ENCODE measurements around the gene CRIP2. TPM values are rescaled to one million over a fixed set of nuclear protein-coding genes. Genes with fewer than 3 reads are reported as not detected.

The CRIP2 gene
- polyA plus RNA-seq, 1 donor from 2014 or later: 214 TPM

- H3K9me3 ChIP-seq (ENCODE audit: low read length): no peaks in the 10 kb centered on the region
- H3F3A ChIP-seq (ENCODE audit: insufficient read depth, low read length, poor library complexity, severe bottlenecking): no peaks in the 10 kb centered on the region
- H2AFZ ChIP-seq (ENCODE audit: low read depth, low read length): no peak overlapping the region
- no peaks in the 10 kb centered on the region for H4K20me1 ChIP-seq (ENCODE audit: insufficient read depth)
- H3K79me2 ChIP-seq (replicated peaks; ENCODE audit: insufficient read depth, low read length): peaks cover 39% of the 10 kb centered on the region
- no peaks in the 10 kb centered on the region for H3K27me3 ChIP-seq (ENCODE audit: insufficient read depth, low read depth, low read length)
- no peak overlapping the region for H3K4me2 ChIP-seq (ENCODE audit: low read length)
- no peak for TF ChIP-seq POLR2AphosphoS5 (IDR thresholded peaks at IDR 0.05)
- TF ChIP-seq, protein P1, sequence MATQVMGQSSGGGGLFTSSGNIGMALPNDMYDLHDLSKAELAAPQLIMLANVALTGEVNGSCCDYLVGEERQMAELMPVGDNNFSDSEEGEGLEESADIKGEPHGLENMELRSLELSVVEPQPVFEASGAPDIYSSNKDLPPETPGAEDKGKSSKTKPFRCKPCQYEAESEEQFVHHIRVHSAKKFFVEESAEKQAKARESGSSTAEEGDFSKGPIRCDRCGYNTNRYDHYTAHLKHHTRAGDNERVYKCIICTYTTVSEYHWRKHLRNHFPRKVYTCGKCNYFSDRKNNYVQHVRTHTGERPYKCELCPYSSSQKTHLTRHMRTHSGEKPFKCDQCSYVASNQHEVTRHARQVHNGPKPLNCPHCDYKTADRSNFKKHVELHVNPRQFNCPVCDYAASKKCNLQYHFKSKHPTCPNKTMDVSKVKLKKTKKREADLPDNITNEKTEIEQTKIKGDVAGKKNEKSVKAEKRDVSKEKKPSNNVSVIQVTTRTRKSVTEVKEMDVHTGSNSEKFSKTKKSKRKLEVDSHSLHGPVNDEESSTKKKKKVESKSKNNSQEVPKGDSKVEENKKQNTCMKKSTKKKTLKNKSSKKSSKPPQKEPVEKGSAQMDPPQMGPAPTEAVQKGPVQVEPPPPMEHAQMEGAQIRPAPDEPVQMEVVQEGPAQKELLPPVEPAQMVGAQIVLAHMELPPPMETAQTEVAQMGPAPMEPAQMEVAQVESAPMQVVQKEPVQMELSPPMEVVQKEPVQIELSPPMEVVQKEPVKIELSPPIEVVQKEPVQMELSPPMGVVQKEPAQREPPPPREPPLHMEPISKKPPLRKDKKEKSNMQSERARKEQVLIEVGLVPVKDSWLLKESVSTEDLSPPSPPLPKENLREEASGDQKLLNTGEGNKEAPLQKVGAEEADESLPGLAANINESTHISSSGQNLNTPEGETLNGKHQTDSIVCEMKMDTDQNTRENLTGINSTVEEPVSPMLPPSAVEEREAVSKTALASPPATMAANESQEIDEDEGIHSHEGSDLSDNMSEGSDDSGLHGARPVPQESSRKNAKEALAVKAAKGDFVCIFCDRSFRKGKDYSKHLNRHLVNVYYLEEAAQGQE (IDR thresholded peaks at IDR 0.05; ENCODE audit: borderline replicate concordance): no peak
- TF ChIP-seq MXI1 (conservative IDR thresholded peaks at IDR 0.05; ENCODE audit: poor library complexity, severe bottlenecking): no peak
- TF ChIP-seq RAD21 (conservative IDR thresholded peaks at IDR 0.05): no peak
- TF ChIP-seq EZH2 (IDR thresholded peaks at IDR 0.05; ENCODE audit: borderline replicate concordance, insufficient read depth, low read length, poor library complexity, severe bottlenecking): no peak
- H3K36me3 ChIP-seq (ENCODE audit: insufficient read depth, low read length): no peaks in the 10 kb centered on the region
- no peaks in the 10 kb centered on the region for H3K9me2 ChIP-seq (ENCODE audit: insufficient read depth, low read length)
- no peak overlapping the region for H3K27ac ChIP-seq (ENCODE audit: low read length)
- H3K9ac ChIP-seq (ENCODE audit: low read length): no peak overlapping the region
- H3K4me3 ChIP-seq (ENCODE audit: low read length): no peak overlapping the region
Measured at GRCh38 chr14:105425823-105426247, 48.8 kb upstream of the CRIP2 start.

GRCh38 chr14:105426416-105427130, 48.0 kb upstream of the CRIP2 start:
- Histone ChIP-seq H3K27ac (ENCODE audit: low read length) (no peak overlapping the region), H3K9ac (ENCODE audit: low read length) (no peak overlapping the region), H3K9me3 (ENCODE audit: low read length) (no peaks in the 10 kb centered on the region), H3K9me2 (ENCODE audit: insufficient read depth, low read length) (no peaks in the 10 kb centered on the region), H3F3A (ENCODE audit: insufficient read depth, low read length, poor library complexity, severe bottlenecking) (no peaks in the 10 kb centered on the region), H3K79me2 (replicated peaks; ENCODE audit: insufficient read depth, low read length) (peaks cover 39% of the 10 kb centered on the region), H2AFZ (ENCODE audit: low read depth, low read length) (no peak overlapping the region), H3K36me3 (ENCODE audit: insufficient read depth, low read length) (no peaks in the 10 kb centered on the region), H3K4me3 (ENCODE audit: low read length) (no peak overlapping the region), H3K4me2 (ENCODE audit: low read length) (no peak overlapping the region), H4K20me1 (ENCODE audit: insufficient read depth) (no peaks in the 10 kb centered on the region), H3K27me3 (ENCODE audit: insufficient read depth, low read depth, low read length) (no peaks in the 10 kb centered on the region)
- TF ChIP-seq TAF1 (IDR thresholded peaks at IDR 0.05; ENCODE audit: low read depth): no peak
- no peak for TF ChIP-seq CTCF (IDR thresholded peaks at IDR 0.05; ENCODE audit: poor library complexity, severe bottlenecking)
- TF ChIP-seq EP300 (conservative IDR thresholded peaks at IDR 0.05; ENCODE audit: poor library complexity, severe bottlenecking): no peak
- no peak for TF ChIP-seq EZH2 (IDR thresholded peaks at IDR 0.05; ENCODE audit: borderline replicate concordance, insufficient read depth, low read length, poor library complexity, severe bottlenecking)
- no peak for TF ChIP-seq RAD21 (conservative IDR thresholded peaks at IDR 0.05)
- TF ChIP-seq POLR2AphosphoS5 (IDR thresholded peaks at IDR 0.05): no peak
- TF ChIP-seq, protein P1 (IDR thresholded peaks at IDR 0.05; ENCODE audit: borderline replicate concordance): no peak
- no peak for TF ChIP-seq SMC3 (conservative IDR thresholded peaks at IDR 0.05; ENCODE audit: poor library complexity)
- TF ChIP-seq MXI1 (conservative IDR thresholded peaks at IDR 0.05; ENCODE audit: poor library complexity, severe bottlenecking): no peak

Data from neural cell (in vitro differentiated cells).